ENCODE data around the gene SLCO3A1. TPM values are rescaled to one million over a fixed set of nuclear protein-coding genes. Genes with fewer than 3 reads are reported as not detected.

The SLCO3A1 gene
- total RNA-seq, 2 donors from 2014 or later: 7.2 to 11.4 TPM

DNA sequence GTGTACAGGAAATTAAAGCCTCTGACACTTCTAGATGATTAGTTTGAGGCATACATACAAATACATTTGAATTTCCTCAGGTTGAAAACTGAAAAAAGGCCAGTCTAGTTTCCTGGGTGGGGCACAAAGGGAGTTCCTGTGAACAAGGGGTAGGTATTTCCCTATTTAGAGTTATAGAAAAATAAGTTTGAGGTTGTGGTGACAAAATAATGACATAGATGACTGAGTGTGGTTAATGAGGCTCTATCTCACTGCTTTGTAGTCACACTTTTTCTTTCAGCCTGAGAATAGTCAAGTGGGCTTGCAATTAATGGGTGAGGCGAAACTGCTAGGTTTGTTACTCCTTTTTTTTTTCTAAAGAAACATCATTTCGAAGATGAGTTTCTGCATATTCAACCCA is 4.3 kb downstream of the SLCO3A1 start:
- no peaks in the 10 kb centered on the region for H3K4me1 ChIP-seq (ENCODE audit: control insufficient read depth, insufficient read depth, low read length)
- H3K27me3 ChIP-seq (ENCODE audit: control insufficient read depth, insufficient read depth, low read length, poor library complexity, severe bottlenecking): peaks cover 17% of the 10 kb centered on the region
- no peaks in the 10 kb centered on the region for H3K9me3 ChIP-seq (ENCODE audit: control insufficient read depth, low read length)
- no peak overlapping the region for H3K9ac ChIP-seq (ENCODE audit: extremely low read depth, low read length, poor library complexity, severe bottlenecking)
- H3K36me3 ChIP-seq (ENCODE audit: control insufficient read depth, insufficient read depth, low read length): no peaks in the 10 kb centered on the region
- H3K27me3 Mint-ChIP-seq (ENCODE audit: insufficient read depth): peaks cover 19% of the 10 kb centered on the region
- H3K27ac Mint-ChIP-seq: no peak overlapping the region
- peaks cover 21% of the 10 kb centered on the region for H3K4me1 Mint-ChIP-seq
- DNase-seq: no peak
- H3K36me3 Mint-ChIP-seq (ENCODE audit: low read depth): no peaks in the 10 kb centered on the region
- TF ChIP-seq, protein P1, sequence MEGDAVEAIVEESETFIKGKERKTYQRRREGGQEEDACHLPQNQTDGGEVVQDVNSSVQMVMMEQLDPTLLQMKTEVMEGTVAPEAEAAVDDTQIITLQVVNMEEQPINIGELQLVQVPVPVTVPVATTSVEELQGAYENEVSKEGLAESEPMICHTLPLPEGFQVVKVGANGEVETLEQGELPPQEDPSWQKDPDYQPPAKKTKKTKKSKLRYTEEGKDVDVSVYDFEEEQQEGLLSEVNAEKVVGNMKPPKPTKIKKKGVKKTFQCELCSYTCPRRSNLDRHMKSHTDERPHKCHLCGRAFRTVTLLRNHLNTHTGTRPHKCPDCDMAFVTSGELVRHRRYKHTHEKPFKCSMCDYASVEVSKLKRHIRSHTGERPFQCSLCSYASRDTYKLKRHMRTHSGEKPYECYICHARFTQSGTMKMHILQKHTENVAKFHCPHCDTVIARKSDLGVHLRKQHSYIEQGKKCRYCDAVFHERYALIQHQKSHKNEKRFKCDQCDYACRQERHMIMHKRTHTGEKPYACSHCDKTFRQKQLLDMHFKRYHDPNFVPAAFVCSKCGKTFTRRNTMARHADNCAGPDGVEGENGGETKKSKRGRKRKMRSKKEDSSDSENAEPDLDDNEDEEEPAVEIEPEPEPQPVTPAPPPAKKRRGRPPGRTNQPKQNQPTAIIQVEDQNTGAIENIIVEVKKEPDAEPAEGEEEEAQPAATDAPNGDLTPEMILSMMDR (conservative IDR thresholded peaks at IDR 0.05): no peak
- no peak overlapping the region for H3K4me3 Mint-ChIP-seq
- 94 to 100% methylated on average over 1 to 2 of the region's 2 CpGs for WGBS, 2 experiments (ENCODE audit: insufficient coverage in 1 of 2, insufficient read length in 1 of 2)
- H3K27ac ChIP-seq (ENCODE audit: low read depth, low read length): no peak overlapping the region
- H3K9me3 Mint-ChIP-seq: no peaks in the 10 kb centered on the region
- no peak overlapping the region for H3K4me3 ChIP-seq (ENCODE audit: low read length)

DNA sequence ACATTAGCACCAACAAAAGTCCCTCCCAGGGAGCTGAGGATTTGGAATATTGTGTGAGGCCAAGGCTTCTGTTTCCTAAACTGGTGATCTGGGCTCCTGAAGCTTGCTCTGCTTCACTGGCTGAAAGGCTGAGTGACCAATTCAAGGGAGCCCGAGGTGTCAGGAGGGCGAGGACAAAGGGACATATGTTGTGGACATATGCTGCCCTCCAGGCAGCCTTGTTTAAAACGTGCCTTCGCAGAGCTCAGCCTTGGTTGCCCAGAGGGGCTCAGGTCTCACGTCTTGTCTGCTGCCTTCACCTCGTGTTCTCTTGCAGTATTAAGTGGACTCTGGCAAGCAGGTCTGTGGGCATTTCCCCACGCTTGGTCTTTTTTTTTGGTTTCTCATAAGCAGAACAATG is 7.0 kb downstream of the SLCO3A1 start:
- DNase-seq: no peak
- H3K27ac Mint-ChIP-seq: no peak overlapping the region
- no peaks in the 10 kb centered on the region for H3K36me3 Mint-ChIP-seq (ENCODE audit: low read depth)
- Histone ChIP-seq H3K9me3 (ENCODE audit: control insufficient read depth, low read length) (no peaks in the 10 kb centered on the region), H3K4me1 (ENCODE audit: control insufficient read depth, insufficient read depth, low read length) (no peaks in the 10 kb centered on the region), H3K9ac (ENCODE audit: extremely low read depth, low read length, poor library complexity, severe bottlenecking) (no peak overlapping the region), H3K4me3 (ENCODE audit: low read length) (no peak overlapping the region), H3K36me3 (ENCODE audit: control insufficient read depth, insufficient read depth, low read length) (no peaks in the 10 kb centered on the region), H3K27me3 (ENCODE audit: control insufficient read depth, insufficient read depth, low read length, poor library complexity, severe bottlenecking) (peaks cover 4% of the 10 kb centered on the region), H3K27ac (ENCODE audit: low read depth, low read length) (no peak overlapping the region)
- peaks cover 29% of the 10 kb centered on the region for H3K4me1 Mint-ChIP-seq
- 76 to 91% methylated on average over 6 to 7 of the region's 7 CpGs for WGBS, 2 experiments (ENCODE audit: insufficient coverage in 1 of 2, insufficient read length in 1 of 2)
- TF ChIP-seq, protein P1 (conservative IDR thresholded peaks at IDR 0.05): no peak
- no peak overlapping the region for H3K4me3 Mint-ChIP-seq
- H3K27me3 Mint-ChIP-seq (ENCODE audit: insufficient read depth): peaks cover 5% of the 10 kb centered on the region
- no peaks in the 10 kb centered on the region for H3K9me3 Mint-ChIP-seq

DNA sequence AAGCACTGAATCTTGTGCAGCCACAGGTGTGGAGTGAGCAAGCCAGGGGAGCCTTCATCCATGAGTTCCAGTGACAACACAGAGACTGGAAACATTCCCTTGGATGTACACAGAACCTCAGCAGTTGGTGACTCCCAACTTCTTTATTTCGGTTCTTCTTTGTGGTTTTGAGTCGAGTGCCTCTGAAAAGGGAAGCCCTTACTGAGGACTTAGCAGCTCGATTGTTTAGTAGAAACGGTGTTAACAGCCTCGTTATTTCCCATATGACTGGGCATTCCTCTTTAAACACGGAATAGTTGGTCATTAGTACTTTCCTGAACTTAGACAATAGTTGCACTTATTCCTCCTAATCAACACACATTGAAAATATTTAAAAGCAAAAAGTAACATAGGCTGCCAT is 7.7 kb downstream of the SLCO3A1 start:
- H3K36me3 Mint-ChIP-seq (ENCODE audit: low read depth): no peaks in the 10 kb centered on the region
- H3K9me3 ChIP-seq (ENCODE audit: control insufficient read depth, low read length): no peaks in the 10 kb centered on the region
- no peak for DNase-seq
- H3K27ac Mint-ChIP-seq: no peak overlapping the region
- H3K27ac ChIP-seq (ENCODE audit: low read depth, low read length): no peak overlapping the region
- no peak overlapping the region for H3K9ac ChIP-seq (ENCODE audit: extremely low read depth, low read length, poor library complexity, severe bottlenecking)
- H3K9me3 Mint-ChIP-seq: no peaks in the 10 kb centered on the region
- H3K4me1 Mint-ChIP-seq: peaks cover 31% of the 10 kb centered on the region
- H3K4me1 ChIP-seq (ENCODE audit: control insufficient read depth, insufficient read depth, low read length): no peaks in the 10 kb centered on the region
- H3K4me3 ChIP-seq (ENCODE audit: low read length): no peak overlapping the region
- WGBS, 2 experiments (ENCODE audit: insufficient coverage in 1 of 2, insufficient read length in 1 of 2): 80 to 90% methylated on average over 6 of the region's 6 CpGs
- H3K4me3 Mint-ChIP-seq: no peak overlapping the region
- no peaks in the 10 kb centered on the region for H3K27me3 Mint-ChIP-seq (ENCODE audit: insufficient read depth)
- H3K27me3 ChIP-seq (ENCODE audit: control insufficient read depth, insufficient read depth, low read length, poor library complexity, severe bottlenecking): no peaks in the 10 kb centered on the region
- no peaks in the 10 kb centered on the region for H3K36me3 ChIP-seq (ENCODE audit: control insufficient read depth, insufficient read depth, low read length)
- TF ChIP-seq, protein P1 (conservative IDR thresholded peaks at IDR 0.05): no peak

All from endodermal cell (in vitro differentiated cells).